Measurements from ENCODE around the gene DHX29.

DHX29 gene

GRCh38 chr5:55231919-55232270 lies 75.6 kb downstream of the DHX29 start:
- no peak for DNase-seq (ENCODE audit: low spot score)

GRCh38 chr5:55231029-55231918 lies 76.2 kb downstream of the DHX29 start:
- no peak for DNase-seq (ENCODE audit: low spot score)

- no peak for DNase-seq (ENCODE audit: low spot score)
These were observed 77.3 kb downstream of the DHX29 start for GRCh38 chr5:55230086-55230629.

GRCh38 chr5:55227664-55228430 lies 79.6 kb downstream of the DHX29 start:
- no peak for DNase-seq (ENCODE audit: low spot score)

- no peak for DNase-seq (ENCODE audit: low spot score)
These were observed 80.4 kb downstream of the DHX29 start, which contains the start of gene MCIDAS for GRCh38 chr5:55226934-55227663. Gene MCIDAS, minus strand, starts transcription at chr5:55227315. Its CDS starts 177 bp downstream, at chr5:55227138.

GRCh38 chr5:55226027-55226933 lies 81.2 kb downstream of the DHX29 start:
- no peak for DNase-seq (ENCODE audit: low spot score)

GRCh38 chr5:55225346-55225745 lies 82.1 kb downstream of the DHX29 start:
- no peak for DNase-seq (ENCODE audit: low spot score)

GRCh38 chr5:55223812-55224240 lies 83.7 kb downstream of the DHX29 start:
- DNase-seq (ENCODE audit: low spot score), result no peak

- no peak for DNase-seq (ENCODE audit: low spot score)
These were observed 84.3 kb downstream of the DHX29 start for GRCh38 chr5:55222985-55223811.

- DNase-seq (ENCODE audit: low spot score), result no peak
These were observed 85.2 kb downstream of the DHX29 start for GRCh38 chr5:55222092-55222984.

- DNase-seq (ENCODE audit: low spot score), result no peak
These were observed 86.9 kb downstream of the DHX29 start for GRCh38 chr5:55220433-55221185.

GRCh38 chr5:55219770-55220169 lies 87.7 kb downstream of the DHX29 start:
- DNase-seq (ENCODE audit: low spot score), result no peak

GRCh38 chr5:55218967-55219366 lies 88.5 kb downstream of the DHX29 start:
- DNase-seq (ENCODE audit: low spot score), result no peak

- DNase-seq (ENCODE audit: low spot score), result no peak
These were observed 96.2 kb downstream of the DHX29 start for GRCh38 chr5:55211184-55211874.
